GM12892 (cell line): ENCODE measurements around the gene MERTK.
A peak's percentile ranks its signal among the peaks of the same experiment; 100 is the strongest.
"Not testable (repeated sequence)": the region's sequence is repeated elsewhere in the genome, so short reads cannot be mapped to it uniquely, and the experiment has no call there.

Source experiments
- DNase-seq: peaks from one replicate; pipeline ENCODE4 v3.0.0; 2011; ENCODE audit not compliant: insufficient read length
- FAIRE-seq: peaks from 2 replicates; lab custom pipeline; 2011; peaks lifted over from hg19 to GRCh38; lab: Jason Lieb, UNC
- POLR2A ChIP-seq: IDR thresholded peaks from 2 replicates; pipeline ENCODE4 v1.6.1; 2011; ENCODE audit warnings: low read depth, low read length, control low read depth
- POLR2AphosphoS5 ChIP-seq: IDR thresholded peaks from 2 replicates; pipeline ENCODE4 v1.6.1; 2011; ENCODE audit warnings: low read depth, low read length, control low read depth
- TAF1 ChIP-seq: IDR thresholded peaks from 2 replicates; pipeline ENCODE4 v1.6.1; 2011; ENCODE audit warnings: low read depth, mild to moderate bottlenecking, control low read depth, low read length, borderline replicate concordance

MERTK gene

DNA sequence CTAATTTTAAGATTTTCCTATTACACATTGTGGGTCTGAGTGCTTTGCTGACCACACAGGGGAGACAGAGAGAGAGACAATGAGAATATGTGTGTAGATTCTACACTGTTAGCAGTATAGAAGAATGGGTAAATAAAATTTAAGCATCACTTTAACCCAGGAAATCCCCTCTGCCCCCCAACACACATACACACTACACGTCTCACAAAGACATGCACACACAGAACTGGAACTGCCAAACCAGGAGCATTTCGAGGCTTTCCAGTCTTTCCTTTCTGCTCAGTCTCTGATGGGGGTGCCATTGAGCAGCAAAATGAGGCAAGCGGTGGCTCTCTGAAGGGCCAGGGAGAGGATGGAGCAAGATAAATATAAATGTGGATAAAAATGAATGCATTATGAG is 2.5 kb downstream of the MERTK start:
- FAIRE-seq (no peak), DNase-seq (no peak)
- TF ChIP-seq POLR2A, result no peak
- no peak for TF ChIP-seq TAF1
- TF ChIP-seq POLR2AphosphoS5, result no peak

DNA sequence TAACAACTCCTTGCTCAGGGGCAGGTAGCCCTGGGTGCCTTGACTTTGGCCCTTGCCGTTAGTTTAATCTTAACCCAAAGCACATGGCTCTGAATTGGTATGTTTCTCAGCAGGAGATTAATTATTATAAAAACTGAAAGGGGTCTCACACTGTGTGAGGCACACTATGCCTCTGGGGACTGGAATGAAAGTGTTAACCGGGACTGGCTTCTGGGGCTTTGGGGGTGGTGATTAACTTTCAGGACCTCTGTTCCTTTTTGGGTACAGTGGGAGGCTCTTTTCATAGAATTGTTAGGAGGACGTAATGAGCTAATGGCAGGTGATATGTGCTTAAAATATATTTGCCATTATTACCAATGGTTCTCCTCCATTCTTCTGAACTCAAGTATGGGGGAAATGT is 5.1 kb downstream of the MERTK start:
- TF ChIP-seq POLR2AphosphoS5 (no peak), POLR2A (no peak), TAF1 (no peak)
- FAIRE-seq, result no peak

DNA sequence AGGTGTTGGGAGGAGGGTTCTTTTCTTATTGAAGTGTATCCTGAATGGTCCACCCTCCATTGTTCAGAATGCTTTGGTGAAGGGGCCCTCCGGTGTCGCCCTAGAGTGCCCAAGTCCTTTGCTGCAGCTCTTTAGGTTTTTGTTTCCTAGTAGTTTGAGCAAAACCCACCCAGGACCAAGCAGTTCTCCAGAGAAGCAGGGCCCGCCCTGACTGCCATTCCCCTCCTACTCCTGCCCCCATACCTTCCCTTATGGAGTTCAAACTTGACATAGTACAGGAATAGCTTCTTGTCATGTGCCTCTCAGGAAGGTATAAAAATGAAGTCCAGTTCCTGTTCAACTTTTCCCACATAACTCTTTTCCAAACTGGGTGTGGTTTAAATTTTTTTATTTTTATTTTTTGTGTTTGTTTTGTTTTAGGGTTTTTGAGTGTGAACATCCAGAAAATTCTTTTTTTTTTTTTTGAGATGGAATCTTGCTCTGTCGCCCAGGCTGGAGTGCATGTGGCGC is 5.6 kb downstream of the MERTK start:
- DNase-seq, result no peak
- no peak for FAIRE-seq
- TF ChIP-seq POLR2A, result no peak
- no peak for TF ChIP-seq POLR2AphosphoS5
- TF ChIP-seq TAF1, result no peak

More for the DNA sequence above, 5.1 kb downstream of the MERTK start:
- DNase-seq, result no peak

DNA sequence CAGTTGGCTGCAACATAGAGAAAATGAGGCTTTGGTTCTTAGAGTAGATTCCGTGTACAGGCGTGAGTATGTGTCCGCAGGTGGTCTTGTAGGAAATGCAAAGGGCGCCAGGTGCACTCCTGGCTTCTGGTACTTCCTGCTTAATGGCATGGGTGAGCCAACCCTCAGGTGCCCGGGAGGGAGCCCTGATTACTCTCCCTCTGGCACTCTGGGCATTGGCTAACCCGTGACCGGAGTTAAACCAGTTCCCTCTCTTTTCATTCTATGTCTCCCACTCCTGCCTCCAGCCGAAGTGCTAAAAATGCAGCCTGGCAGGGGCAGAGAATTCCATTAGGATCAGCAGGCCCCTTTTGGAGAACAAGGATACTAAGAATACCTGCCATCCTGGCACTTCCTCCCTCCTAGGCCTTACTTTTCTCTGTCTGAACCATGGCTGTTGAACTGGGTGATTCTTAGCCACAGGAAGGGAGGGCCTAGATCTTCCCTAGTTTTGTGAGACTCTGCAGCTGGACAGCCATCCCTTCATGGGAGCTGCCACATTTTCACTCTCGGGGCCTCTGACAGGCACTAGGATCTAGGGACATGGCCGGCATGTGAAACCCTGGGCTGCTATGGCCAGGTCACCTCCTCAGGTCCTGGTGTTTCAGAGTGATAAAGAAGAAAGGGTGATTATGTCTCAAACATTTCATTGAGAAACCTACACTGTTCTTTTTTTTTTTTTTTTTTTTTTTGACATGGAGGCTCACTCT is 6.5 kb downstream of the MERTK start:
- TF ChIP-seq POLR2A, result no peak
- no peak for TF ChIP-seq TAF1
- TF ChIP-seq POLR2AphosphoS5, result no peak
- FAIRE-seq, result no peak
- DNase-seq, result no peak

DNA sequence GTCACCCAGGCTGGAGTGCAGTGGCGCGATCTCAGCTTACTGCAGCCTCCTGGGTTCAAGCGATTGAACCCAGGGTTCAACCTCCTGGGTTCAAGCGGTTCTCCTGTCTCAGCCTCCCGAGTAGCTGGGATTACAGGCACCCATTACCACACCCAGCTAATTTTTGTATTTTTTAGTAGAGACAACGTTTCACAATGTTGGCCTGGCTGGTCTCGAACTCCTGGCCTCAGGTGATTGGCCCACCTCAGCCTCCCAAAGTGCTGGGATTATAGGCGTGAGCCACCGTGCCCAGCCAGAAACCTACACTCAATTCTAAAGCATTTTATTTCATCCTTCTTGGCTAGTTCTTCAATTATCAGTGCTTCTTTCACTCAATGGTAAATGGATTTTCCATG is 7.1 kb downstream of the MERTK start:
- not testable (repeated sequence) for DNase-seq, FAIRE-seq

DNA sequence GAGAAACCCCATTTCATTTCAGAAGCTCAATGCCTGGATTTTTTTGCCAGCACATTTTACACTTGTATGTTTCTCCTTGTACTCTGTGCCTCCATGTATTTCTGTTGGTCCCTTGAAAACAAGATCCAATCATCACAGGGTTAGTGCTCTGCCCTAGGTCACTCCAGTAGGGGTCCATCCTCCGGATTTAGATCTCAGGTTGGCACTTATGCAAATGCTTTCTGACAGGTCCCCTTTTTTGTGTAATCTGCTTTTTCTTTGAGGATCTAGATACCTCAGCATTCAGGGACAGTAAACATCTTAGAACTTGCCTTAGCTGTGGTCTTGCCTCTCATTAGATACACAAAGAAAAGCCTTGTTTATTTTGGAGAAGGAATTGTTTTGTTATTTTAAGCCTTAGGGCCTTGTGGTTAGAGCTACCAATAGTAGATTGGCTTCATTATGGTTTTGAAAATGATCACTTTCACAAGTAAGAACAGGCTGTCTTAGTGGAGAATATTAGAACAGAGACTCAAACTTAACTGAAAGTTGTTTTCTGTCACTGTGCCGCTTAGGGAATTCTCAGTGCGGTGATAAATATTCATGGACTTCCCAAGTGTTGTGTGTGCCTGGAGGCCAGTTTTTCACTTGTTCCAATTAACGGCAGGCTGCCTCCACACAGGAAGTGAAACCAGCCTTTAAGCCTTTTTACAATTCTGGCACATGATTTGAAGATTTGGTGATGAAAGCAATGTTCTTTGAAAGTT is 7.8 kb downstream of the MERTK start:
- DNase-seq (no peak), FAIRE-seq (peak; percentile 66)
- no peak for TF ChIP-seq POLR2A
- TF ChIP-seq POLR2AphosphoS5, result no peak
- no peak for TF ChIP-seq TAF1

DNA sequence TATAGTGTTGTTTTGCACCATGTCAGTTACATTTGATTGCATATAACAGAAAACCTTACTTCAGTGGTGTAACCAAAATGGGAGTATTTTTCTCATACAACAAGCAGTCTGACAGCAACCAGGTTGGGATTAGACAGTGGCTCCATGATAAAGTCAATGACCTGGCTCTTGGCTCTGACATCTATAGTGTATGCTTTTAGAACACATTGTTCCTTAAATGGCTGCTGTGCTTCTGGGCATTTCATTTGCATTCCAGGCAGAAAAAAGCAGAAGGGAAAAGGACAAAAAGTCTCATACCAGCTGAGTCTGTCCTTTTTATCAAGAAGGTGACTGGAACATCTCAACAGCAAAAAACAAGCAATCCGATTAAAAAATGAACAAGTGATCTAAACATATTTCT is 10.2 kb downstream of the MERTK start:
- DNase-seq (no peak), FAIRE-seq (no peak)
- TF ChIP-seq POLR2A, result no peak
- TF ChIP-seq TAF1, result no peak
- no peak for TF ChIP-seq POLR2AphosphoS5

DNA sequence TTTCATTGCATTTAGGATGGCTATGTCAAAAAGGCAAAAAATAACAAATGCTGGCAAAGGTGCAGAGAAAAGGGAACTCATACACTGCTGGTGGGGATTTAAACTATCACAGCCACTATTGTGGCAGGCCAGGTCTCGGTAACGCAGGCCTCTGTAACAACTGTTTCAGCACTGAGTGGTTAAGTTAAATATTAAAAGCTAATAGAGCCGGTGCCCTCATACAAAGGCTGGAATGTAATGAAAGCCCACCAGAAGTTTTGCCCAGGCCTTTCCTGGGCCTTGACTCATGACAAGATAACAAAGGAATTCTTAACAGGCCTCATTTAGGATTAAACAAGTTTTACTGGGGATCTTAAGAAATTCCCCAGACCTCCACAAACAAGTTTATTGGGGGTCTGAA is 10.7 kb downstream of the MERTK start:
- TF ChIP-seq TAF1, result no peak
- no peak for TF ChIP-seq POLR2AphosphoS5
- no peak for TF ChIP-seq POLR2A
- FAIRE-seq (no peak), DNase-seq (no peak)

DNA sequence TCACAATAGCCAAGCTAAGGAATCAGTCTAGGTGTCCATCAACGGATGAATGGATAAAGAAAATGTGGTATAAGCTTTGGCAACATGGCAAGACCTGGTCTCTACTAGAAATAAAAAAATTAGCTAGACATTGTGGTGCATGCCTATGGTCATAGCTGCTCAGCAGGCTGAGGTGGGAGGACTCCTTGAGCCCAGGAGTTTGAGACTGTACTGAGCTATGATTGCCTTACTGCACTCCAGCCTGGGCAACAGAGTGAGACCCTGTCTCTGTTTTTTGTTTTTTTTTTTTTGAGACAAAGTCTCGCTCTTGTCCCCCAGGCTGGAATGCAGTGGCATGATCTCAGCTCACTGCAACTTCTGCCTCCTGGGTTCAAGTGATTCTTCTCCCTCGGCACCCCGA is 11.6 kb downstream of the MERTK start:
- not testable (repeated sequence) for FAIRE-seq, DNase-seq

DNA sequence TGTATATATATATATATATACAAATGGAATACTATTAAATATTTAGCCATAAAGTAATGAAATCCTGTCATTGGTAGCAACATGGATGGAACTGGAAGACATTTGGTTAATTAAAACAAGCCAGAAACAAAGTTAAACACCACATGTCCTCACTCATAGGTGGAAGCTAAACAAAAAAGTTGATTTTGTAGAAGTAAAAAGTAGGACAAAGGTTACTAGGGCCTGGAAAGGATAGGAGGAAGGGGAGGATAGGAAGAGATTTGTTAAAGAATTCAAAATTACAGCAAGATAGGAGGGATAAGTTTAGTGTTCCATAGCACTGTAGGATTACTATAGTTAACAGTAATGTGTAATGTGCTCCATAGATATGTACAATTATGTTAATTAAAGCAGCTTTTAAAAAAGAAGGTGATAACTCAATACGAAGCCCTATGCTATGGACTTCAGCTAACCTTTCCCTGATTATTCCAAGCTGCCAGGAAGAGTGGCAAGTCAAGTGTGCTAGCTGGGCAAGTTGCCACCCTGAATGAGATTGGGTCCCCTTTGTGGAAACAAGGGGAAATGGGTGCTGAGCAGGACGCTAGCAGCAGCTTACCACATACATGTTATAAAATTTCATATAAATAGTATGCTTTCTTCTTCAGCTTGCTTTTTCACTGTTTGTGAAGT is 12.3 kb downstream of the MERTK start:
- DNase-seq (no peak), FAIRE-seq (no peak)
- TF ChIP-seq POLR2AphosphoS5, result no peak
- TF ChIP-seq POLR2A, result no peak
- TF ChIP-seq TAF1, result no peak

DNA sequence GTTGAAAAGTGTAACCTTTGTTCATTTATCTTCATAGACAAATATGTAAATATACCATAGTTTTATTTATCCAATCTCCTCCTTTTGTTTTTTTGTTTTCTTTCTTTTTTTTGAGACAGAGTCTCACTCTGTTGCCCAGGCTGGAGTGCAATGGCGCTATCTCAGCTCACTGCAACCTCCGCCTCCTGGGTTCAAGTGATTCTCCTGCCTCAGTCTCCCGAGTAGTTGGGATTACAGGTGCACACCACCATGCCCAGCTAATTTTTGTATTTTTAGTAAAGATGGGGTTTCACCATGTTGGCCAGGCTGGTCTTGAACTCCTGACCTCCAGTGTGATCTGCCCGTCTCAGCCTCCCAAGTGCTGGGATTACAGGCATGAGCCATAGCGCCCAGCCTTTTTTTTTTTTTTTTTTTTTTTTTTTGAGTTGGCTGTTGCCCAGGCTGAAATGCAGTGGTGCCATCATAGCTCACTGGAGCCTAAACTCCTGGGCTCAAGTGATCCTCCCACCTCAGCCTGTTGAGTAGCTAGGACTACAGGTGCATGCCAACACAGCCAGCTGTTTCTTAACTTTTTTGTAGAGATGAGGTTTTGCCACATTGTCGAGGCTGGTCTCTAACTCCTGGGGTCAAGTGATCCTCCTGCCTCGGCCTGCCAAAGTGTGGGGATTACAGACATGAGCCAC is 13.0 kb downstream of the MERTK start:
- DNase-seq, FAIRE-seq: not testable (repeated sequence)
